ENCODE data around the gene ACTR10. TPM values are rescaled to one million over a fixed set of nuclear protein-coding genes. Genes with fewer than 3 reads are reported as not detected.

ACTR10 gene
- total and polyA plus RNA-seq, 9 of the 15 experiments (the other 6 are each of a cell fraction or from before 2014, with no cell fraction given), result 22.0 to 66.1 (median 34.1) TPM

- TF ChIP-seq ZNF75A (CRISPR knock-in tag; IDR thresholded peaks at IDR 0.05), result no peak
- no peak for TF ChIP-seq MYNN (IDR thresholded peaks at IDR 0.05)
- no peak for TF ChIP-seq MYNN (CRISPR knock-in tag; IDR thresholded peaks at IDR 0.05)
- no peak for TF ChIP-seq EHMT2 (IDR thresholded peaks at IDR 0.05)
- TF ChIP-seq ADNP (tag; IDR thresholded peaks at IDR 0.05), result no peak
- TF ChIP-seq ZFX (CRISPR knock-in tag; IDR thresholded peaks at IDR 0.05), result peak; percentile 89
- peak; percentile 83; the same call in 1 of the 2 replicates for TF ChIP-seq NKRF (IDR thresholded peaks at IDR 0.05; ENCODE audit: borderline replicate concordance)
- no peak for TF ChIP-seq ZNF561 (CRISPR knock-in tag; conservative IDR thresholded peaks at IDR 0.05)
- no peak for TF ChIP-seq CUX1 (CRISPR knock-in tag; IDR thresholded peaks at IDR 0.05)
- no peak for TF ChIP-seq ZNF253 (CRISPR knock-in tag; conservative IDR thresholded peaks at IDR 0.05)
- peak in 1 of 2 experiments; percentile 27 for TF ChIP-seq AFF1 (IDR thresholded peaks at IDR 0.05; ENCODE audit: low read depth in 1 of 2, partially characterized antibody in 2 of 2)
- TF ChIP-seq NR0B1 (IDR thresholded peaks at IDR 0.05; ENCODE audit: partially characterized antibody), result no peak
- TF ChIP-seq FOSL1 (tag; conservative IDR thresholded peaks at IDR 0.05), result no peak
- peak; percentile 91 for TF ChIP-seq MAFG (tag; conservative IDR thresholded peaks at IDR 0.05)
- TF ChIP-seq PHF20 (IDR thresholded peaks at IDR 0.05; ENCODE audit: partially characterized antibody), result peak; percentile 53
Measured at GRCh38 chr14:58244556-58245387, 44.8 kb downstream of the ACTR10 start, which contains the start of gene PSMA3 (continued).
